Measurements from ENCODE around the gene MPL.

GRCh38 chr1:43294761-43295160 lies 42.9 kb upstream of the MPL start:
- no peak for TF ChIP-seq CTCF (tag by site-specific recombination; IDR thresholded peaks at IDR 0.05)
- TF ChIP-seq, protein P1, sequence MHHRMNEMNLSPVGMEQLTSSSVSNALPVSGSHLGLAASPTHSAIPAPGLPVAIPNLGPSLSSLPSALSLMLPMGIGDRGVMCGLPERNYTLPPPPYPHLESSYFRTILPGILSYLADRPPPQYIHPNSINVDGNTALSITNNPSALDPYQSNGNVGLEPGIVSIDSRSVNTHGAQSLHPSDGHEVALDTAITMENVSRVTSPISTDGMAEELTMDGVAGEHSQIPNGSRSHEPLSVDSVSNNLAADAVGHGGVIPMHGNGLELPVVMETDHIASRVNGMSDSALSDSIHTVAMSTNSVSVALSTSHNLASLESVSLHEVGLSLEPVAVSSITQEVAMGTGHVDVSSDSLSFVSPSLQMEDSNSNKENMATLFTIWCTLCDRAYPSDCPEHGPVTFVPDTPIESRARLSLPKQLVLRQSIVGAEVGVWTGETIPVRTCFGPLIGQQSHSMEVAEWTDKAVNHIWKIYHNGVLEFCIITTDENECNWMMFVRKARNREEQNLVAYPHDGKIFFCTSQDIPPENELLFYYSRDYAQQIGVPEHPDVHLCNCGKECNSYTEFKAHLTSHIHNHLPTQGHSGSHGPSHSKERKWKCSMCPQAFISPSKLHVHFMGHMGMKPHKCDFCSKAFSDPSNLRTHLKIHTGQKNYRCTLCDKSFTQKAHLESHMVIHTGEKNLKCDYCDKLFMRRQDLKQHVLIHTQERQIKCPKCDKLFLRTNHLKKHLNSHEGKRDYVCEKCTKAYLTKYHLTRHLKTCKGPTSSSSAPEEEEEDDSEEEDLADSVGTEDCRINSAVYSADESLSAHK (tag by site-specific recombination; IDR thresholded peaks at IDR 0.05) = no peak
- no peak for TF ChIP-seq ZFP3 (tag by site-specific recombination; IDR thresholded peaks at IDR 0.05; ENCODE audit: low read depth)
- TF ChIP-seq SETDB1 (IDR thresholded peaks at IDR 0.05; ENCODE audit: insufficient read length, low read length) = no peak
- TF ChIP-seq ZNF133 (tag by site-specific recombination; IDR thresholded peaks at IDR 0.05) = no peak
- TF ChIP-seq ZNF354C (tag by site-specific recombination; IDR thresholded peaks at IDR 0.05; ENCODE audit: borderline replicate concordance, low read depth) = no peak
- TF ChIP-seq HOXA7 (CRISPR knock-in tag; IDR thresholded peaks at IDR 0.05; ENCODE audit: borderline replicate concordance) = no peak
- TF ChIP-seq, protein P2, sequence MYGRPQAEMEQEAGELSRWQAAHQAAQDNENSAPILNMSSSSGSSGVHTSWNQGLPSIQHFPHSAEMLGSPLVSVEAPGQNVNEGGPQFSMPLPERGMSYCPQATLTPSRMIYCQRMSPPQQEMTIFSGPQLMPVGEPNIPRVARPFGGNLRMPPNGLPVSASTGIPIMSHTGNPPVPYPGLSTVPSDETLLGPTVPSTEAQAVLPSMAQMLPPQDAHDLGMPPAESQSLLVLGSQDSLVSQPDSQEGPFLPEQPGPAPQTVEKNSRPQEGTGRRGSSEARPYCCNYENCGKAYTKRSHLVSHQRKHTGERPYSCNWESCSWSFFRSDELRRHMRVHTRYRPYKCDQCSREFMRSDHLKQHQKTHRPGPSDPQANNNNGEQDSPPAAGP (tag by site-specific recombination; IDR thresholded peaks at IDR 0.05) = no peak
- no peak for TF ChIP-seq YY1 (tag by site-specific recombination; IDR thresholded peaks at IDR 0.05)
- TF ChIP-seq, protein P3, sequence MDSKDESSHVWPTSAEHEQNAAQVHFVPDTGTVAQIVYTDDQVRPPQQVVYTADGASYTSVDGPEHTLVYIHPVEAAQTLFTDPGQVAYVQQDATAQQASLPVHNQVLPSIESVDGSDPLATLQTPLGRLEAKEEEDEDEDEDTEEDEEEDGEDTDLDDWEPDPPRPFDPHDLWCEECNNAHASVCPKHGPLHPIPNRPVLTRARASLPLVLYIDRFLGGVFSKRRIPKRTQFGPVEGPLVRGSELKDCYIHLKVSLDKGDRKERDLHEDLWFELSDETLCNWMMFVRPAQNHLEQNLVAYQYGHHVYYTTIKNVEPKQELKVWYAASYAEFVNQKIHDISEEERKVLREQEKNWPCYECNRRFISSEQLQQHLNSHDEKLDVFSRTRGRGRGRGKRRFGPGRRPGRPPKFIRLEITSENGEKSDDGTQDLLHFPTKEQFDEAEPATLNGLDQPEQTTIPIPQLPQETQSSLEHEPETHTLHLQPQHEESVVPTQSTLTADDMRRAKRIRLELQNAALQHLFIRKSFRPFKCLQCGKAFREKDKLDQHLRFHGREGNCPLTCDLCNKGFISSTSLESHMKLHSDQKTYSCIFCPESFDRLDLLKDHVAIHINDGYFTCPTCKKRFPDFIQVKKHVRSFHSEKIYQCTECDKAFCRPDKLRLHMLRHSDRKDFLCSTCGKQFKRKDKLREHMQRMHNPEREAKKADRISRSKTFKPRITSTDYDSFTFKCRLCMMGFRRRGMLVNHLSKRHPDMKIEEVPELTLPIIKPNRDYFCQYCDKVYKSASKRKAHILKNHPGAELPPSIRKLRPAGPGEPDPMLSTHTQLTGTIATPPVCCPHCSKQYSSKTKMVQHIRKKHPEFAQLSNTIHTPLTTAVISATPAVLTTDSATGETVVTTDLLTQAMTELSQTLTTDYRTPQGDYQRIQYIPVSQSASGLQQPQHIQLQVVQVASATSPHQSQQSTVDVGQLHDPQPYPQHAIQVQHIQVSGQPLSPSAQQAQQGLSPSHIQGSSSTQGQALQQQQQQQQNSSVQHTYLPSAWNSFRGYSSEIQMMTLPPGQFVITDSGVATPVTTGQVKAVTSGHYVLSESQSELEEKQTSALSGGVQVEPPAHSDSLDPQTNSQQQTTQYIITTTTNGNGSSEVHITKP (tag by site-specific recombination; IDR thresholded peaks at IDR 0.05) = no peak
- no peak for TF ChIP-seq BCL11A (tag by site-specific recombination; IDR thresholded peaks at IDR 0.05; ENCODE audit: low read depth)

All from HEK293 (cell line).